ENCODE data around the gene NR2E3. TPM values are rescaled to one million over a fixed set of nuclear protein-coding genes. Genes with fewer than 3 reads are reported as not detected.
"Not testable (repeated sequence)": the region's sequence is repeated elsewhere in the genome, so short reads cannot be mapped to it uniquely, and the experiment has no call there.

The NR2E3 gene
- total RNA-seq, 1 donor from 2014 or later = not detected

DNA sequence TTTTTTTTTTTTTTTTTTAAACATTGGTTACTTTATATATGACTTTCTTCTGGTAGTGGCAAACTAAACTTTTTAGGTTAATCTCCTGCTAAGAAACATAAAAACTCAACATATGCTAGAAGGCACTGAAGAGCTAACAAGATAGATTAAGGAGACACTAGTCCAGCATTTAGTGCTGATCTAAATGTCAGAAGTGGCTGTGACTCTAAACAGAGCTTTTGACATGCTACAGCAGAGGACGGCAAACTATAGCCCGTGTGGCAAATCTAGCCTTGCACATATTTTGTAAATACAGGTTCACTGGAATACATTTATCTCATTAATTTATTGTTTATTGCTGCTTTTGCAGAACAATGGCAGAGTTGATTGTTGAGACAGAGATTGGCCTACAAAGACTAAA lies 20.6 kb downstream of the NR2E3 start:
- Histone ChIP-seq H3K27ac (no peak overlapping the region), H3K9me3 (no peaks in the 10 kb centered on the region), H3K27me3 (no peaks in the 10 kb centered on the region), H3K4me1 (no peaks in the 10 kb centered on the region), H3K4me3 (no peak overlapping the region), H3K36me3 (peaks cover 38 to 44% of the 10 kb centered on the region in 2 donors)
- intact Hi-C loops (cut with DNase I) = no loop called here
- DNase-seq (ENCODE audit: low spot score in 2 of 2) = no peak
- TF ChIP-seq, protein P1, sequence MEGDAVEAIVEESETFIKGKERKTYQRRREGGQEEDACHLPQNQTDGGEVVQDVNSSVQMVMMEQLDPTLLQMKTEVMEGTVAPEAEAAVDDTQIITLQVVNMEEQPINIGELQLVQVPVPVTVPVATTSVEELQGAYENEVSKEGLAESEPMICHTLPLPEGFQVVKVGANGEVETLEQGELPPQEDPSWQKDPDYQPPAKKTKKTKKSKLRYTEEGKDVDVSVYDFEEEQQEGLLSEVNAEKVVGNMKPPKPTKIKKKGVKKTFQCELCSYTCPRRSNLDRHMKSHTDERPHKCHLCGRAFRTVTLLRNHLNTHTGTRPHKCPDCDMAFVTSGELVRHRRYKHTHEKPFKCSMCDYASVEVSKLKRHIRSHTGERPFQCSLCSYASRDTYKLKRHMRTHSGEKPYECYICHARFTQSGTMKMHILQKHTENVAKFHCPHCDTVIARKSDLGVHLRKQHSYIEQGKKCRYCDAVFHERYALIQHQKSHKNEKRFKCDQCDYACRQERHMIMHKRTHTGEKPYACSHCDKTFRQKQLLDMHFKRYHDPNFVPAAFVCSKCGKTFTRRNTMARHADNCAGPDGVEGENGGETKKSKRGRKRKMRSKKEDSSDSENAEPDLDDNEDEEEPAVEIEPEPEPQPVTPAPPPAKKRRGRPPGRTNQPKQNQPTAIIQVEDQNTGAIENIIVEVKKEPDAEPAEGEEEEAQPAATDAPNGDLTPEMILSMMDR (IDR thresholded peaks at IDR 0.05) = no peak

DNA sequence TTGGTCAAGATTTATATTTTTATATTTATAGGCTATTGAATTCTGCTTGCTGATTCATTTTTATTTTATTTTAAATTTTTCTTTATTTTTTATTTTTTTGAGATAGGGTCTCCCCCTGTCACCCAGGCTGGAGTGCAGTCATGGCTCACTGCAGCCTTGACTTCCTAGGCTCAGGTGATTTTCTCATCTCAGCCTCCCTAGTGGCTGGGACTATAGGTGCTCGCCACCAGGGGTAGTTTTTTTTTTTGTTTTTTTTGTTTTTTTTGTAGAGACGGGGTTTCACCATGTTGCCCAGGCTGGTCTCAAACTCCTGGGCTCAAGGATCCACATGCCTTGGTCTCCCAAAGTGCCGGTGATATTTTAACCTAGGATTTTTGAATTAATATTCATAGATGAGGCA lies 31.2 kb downstream of the NR2E3 start:
- H3K9me3 ChIP-seq = no peaks in the 10 kb centered on the region
- H3K27ac ChIP-seq = no peak overlapping the region
- TF ChIP-seq, protein P1 (IDR thresholded peaks at IDR 0.05) = no peak
- H3K4me3 ChIP-seq = no peak overlapping the region
- H3K36me3 ChIP-seq = peaks cover 9 to 31% of the 10 kb centered on the region in 2 donors
- H3K4me1 ChIP-seq = peaks cover 0 to 4% of the 10 kb centered on the region in 2 donors
- no peaks in the 10 kb centered on the region for H3K27me3 ChIP-seq
- intact Hi-C loops (cut with DNase I) = no loop called here
- no peak for DNase-seq (ENCODE audit: low spot score in 2 of 2)

DNA sequence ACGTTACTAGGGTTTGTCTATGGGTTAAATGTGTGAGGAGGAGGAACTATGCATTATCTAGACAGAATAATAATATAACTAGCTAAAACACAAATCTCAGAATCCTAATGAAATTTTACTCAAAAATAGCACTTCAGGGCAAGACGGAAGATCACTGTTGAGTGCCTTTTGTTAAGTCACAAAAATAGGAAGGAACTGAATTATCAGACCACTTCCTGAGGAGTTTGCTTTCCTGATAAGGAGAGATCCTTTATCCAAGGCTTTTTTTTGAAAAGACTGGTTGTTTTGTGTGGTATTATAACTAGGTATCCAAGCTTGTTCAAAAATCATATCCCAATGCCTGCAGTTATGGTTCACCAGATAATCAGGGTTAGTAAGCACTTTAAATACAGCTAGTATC lies 34.6 kb downstream of the NR2E3 start:
- Histone ChIP-seq H3K9me3 (no peaks in the 10 kb centered on the region), H3K4me1 (no peaks in the 10 kb centered on the region), H3K27me3 (no peaks in the 10 kb centered on the region), H3K4me3 (no peak overlapping the region), H3K36me3 (peaks cover 29 to 62% of the 10 kb centered on the region in 2 donors), H3K27ac (no peak overlapping the region)
- no peak for DNase-seq (ENCODE audit: low spot score in 2 of 2)
- intact Hi-C loops (cut with DNase I) = no loop called here
- TF ChIP-seq, protein P1 (IDR thresholded peaks at IDR 0.05) = no peak

DNA sequence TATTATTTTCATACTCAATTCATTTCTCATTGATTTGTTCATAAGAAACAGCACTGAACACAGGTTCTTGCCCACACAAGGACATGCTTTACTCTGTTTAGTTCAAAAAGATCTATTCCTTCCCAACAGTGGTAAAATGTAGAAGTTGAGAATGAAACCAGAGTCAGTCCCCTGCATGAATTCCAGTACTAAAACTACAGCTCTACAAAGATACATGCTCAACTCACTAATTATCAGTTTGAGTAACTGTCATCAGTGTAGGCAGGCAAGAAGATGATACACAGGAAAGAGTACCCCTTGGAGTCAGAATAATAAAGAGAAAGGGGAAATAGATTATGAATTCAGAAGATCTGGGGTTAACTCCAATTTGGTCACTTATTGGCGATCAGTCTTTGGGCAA lies 43.2 kb downstream of the NR2E3 start:
- TF ChIP-seq, protein P1 (IDR thresholded peaks at IDR 0.05) = no peak
- H3K4me3 ChIP-seq = no peak overlapping the region
- H3K27ac ChIP-seq = no peak overlapping the region
- no peaks in the 10 kb centered on the region for H3K27me3 ChIP-seq
- no peaks in the 10 kb centered on the region for H3K4me1 ChIP-seq
- H3K36me3 ChIP-seq = peaks cover 37 to 56% of the 10 kb centered on the region in 2 donors
- DNase-seq (ENCODE audit: low spot score in 2 of 2) = no peak
- no peaks in the 10 kb centered on the region for H3K9me3 ChIP-seq
- intact Hi-C loops (cut with DNase I) = no loop called here

DNA sequence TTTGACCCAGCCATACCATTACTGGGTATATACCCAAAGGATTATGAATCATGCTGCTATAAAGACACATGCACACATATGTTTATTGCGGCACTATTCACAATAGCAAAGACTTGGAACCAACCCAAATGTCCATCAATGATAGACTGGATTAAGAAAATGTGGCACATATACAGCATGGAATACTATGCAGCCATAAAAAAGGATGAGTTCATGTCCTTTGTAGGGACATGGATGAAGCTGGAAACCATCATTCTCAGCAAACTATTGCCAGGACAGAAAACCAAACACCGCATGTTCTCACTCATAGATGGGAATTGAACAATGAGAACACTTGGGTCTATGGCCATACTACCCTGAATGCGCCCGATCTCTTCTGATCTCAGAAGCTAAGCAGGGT lies 47.9 kb downstream of the NR2E3 start:
- H3K4me1 ChIP-seq; H3K27me3 ChIP-seq; H3K4me3 ChIP-seq; DNase-seq (ENCODE audit: low spot score in 2 of 2); intact Hi-C loops (cut with DNase I); H3K9me3 ChIP-seq; H3K27ac ChIP-seq: not testable (repeated sequence)
- peaks cover 8 to 36% of the 10 kb centered on the region in 2 donors for H3K36me3 ChIP-seq
